RPMI8226 (cell line): ENCODE results near the gene CEBPE.

Experiments
- DNase-seq: peaks from one replicate; pipeline ENCODE4 v3.0.0-alpha.2; 2015

CEBPE gene

GRCh38 chr14:23071921-23072539 lies 47.0 kb downstream of the CEBPE start:
- no peak for DNase-seq

GRCh38 chr14:23071244-23071920 lies 47.7 kb downstream of the CEBPE start:
- DNase-seq, result peak; percentile 85

- DNase-seq, result no peak
Observed at GRCh38 chr14:23070262-23071129, 48.6 kb downstream of the CEBPE start.

GRCh38 chr14:23069413-23069806 lies 49.6 kb downstream of the CEBPE start:
- DNase-seq, result no peak

GRCh38 chr14:23068789-23069412 lies 50.2 kb downstream of the CEBPE start:
- DNase-seq, result peak; percentile 77

GRCh38 chr14:23067847-23068788 lies 50.9 kb downstream of the CEBPE start:
- no peak for DNase-seq
